Activated CD8-positive, alpha-beta memory T cell treated with anti-CD3 and anti-CD28 coated beads for 48 hours (primary cell): ENCODE data around the gene PDXDC1.
"Not testable (repeated sequence)": the region's sequence is repeated elsewhere in the genome, so short reads cannot be mapped to it uniquely, and the experiment has no call there.

Source experiments
- DNase-seq, 3 experiments: peaks; one replicate each; pipeline ENCODE4 v3.0.0-alpha.2; 2020; ENCODE audit warnings: low read depth in 2 of 3, low spot score in 2 of 3

Gene PDXDC1

DNA sequence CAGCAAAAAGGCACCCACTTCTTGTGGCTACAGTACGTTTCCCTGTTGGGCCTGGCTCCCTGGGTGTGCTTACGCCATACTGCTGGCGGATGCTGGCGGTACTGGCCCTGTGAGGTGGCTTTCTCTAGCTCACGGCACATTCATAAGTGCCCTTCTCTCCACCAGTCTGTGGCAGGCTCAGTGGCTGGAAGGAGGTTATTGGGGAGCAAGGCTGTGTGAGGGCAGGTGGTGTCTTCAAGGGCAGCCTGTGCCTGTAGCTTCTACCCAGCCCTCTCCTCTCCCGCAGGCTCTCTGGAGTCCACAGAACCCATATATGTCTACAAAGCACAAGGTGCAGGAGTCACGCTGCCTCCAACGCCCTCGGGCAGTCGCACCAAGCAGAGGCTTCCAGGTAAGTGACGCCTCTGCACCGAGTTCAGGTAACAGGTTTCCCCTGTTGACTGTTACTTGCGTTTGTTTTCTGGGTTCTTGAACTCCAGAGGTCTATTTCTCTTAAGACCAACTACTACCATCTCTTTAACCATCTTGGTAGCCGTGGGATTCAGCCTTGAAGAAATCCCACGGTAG, 60.4 kb downstream of the PDXDC1 start:
- no peak for DNase-seq

DNA sequence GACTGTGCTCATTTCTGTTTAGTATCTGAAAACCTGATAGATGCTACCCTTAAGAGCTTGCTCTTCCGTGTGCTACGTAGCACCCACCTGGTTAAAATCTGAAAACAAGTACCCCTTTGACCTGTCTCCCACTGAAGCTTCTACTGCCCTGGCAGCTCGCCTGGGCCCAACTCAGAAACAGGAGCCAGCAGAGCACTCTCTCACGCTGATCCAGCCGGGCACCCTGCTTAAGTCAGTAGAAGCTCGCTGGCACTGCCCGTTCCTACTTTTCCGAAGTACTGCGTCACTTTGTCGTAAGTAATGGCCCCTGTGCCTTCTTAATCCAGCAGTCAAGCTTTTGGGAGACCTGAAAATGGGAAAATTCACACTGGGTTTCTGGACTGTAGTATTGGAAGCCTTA, 62.2 kb downstream of the PDXDC1 start:
- no peak for DNase-seq

DNA sequence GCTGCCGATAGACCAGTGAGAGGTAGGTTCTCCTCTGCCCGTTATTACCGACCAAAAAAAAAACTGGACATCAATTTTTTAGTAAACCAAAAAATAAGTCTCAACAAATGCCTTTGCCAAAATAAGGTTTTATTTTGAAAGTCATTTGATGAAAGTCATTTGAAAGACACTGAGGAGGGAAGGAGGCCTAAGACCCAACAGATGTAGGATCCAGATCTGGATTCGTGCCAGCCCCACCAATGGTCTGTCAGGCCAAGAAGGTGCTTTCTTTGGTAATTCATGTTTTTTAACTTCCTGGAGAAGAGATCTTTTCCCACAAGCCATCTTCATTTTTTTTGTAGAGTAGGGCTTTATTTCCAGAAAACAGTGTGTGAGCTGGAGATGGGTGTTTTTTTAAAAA, 62.9 kb downstream of the PDXDC1 start:
- DNase-seq, result no peak

DNA sequence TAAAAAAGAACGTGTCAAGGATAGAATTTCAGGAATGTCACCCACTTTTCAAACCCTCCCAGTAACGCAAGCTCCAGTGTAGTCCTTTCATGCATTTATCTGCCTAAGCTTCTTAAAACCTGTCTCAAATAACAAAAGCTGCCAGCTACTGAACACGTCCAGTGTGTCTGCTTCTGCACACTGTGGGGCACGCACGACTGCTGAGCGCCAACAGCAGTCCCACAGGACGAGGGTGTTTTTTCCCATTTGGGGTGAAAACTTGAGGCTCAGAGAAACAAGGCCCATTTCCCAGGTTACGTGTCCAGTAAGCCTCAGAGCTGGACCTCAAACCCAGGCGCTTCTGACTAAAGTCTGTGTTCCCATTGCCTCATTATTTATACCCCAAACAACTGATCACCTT, 63.9 kb downstream of the PDXDC1 start:
- no peak for DNase-seq

DNA sequence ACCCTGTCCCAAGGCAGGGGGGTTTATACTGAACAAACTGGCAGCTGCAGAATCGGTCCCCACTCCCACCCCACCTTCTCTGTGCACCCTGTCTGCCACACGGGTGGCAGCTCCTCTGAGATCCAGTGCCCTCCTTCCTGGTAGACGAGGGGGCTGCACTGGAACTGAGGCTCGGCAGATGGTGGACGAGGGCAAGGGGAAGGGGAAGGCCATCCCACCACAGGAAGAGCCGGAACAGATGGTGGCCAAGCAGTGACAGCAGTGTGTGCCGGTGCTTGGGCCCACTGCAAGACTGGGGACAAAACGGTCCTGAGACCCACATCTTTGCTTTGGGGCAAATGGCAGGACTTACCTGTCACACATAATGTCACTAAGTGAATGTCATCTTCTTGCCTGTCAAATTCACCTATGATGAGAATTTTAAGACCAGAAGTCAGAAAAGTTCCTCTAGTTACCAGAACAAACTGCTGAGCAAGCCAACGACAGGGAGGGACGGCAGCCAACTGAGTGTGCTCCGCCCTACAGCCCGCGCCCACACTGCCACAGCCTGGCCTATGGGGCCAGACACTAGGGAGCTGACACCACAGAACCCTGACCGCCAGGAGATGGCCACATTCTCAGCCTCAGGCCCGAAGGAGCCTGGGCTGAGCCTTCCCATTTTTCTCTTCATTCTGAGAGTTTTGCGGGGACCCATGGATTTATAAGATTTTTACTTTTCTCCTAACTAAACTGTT, 66.6 kb downstream of the PDXDC1 start:
- DNase-seq, result no peak

DNA sequence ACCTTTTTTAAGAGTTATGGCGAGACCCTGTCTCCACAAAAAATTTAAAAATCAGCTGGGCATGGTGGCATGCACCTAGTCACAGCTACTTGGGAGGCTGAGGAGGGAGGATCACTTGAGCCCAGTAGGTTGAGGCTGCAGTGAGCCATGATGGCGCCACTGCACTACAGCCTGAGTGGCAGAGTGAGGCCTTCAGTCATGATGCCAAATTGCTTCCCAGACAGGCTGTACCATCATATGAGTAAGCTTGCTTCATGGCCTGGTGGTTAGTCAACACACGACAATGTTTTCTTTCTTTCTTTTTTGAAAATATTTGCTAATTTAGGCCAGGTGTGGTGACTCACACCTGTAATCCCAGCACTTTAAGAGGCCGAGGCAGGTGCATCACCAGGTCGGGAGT, 68.5 kb downstream of the PDXDC1 start:
- no peak for DNase-seq

DNA sequence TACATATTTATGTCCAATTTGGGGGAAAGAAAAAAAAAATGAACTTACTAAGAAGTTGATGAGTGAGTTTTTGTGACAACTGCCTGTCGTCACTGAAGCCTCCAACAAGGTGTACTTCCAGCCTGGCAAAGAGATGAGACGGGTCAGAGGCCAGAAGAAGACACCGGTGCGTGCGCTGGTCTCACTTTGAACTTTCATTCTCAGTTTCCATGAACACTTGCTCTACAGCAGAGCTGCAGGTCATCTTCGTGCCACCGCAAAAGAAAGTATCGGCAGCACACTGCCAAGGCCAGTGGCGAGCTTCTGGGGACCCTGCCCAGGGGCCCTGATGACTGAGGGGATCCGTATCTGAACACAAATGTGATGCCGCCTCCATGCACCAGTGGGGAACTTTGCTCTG, 69.5 kb downstream of the PDXDC1 start:
- DNase-seq, result no peak

DNA sequence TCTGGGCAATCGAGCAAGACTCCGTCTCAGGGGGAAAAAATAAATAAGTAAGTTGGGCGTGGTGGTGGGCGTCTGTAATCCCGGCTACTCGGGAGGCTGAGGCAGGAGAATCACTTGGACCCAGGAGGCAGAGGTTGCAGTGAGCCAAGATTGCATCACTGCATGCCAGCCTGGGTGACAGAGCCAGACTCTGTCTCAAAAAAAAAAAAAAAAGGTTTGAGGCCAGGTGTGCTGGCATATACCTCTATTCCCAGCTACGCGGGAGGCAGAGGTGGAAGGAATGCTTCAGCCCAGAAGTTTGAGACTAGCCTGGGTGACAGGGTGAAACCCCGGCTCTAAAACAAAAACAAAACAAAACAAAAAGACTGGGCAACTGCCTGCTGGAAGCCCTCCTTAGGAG, 70.4 kb downstream of the PDXDC1 start:
- DNase-seq, result not testable (repeated sequence)

DNA sequence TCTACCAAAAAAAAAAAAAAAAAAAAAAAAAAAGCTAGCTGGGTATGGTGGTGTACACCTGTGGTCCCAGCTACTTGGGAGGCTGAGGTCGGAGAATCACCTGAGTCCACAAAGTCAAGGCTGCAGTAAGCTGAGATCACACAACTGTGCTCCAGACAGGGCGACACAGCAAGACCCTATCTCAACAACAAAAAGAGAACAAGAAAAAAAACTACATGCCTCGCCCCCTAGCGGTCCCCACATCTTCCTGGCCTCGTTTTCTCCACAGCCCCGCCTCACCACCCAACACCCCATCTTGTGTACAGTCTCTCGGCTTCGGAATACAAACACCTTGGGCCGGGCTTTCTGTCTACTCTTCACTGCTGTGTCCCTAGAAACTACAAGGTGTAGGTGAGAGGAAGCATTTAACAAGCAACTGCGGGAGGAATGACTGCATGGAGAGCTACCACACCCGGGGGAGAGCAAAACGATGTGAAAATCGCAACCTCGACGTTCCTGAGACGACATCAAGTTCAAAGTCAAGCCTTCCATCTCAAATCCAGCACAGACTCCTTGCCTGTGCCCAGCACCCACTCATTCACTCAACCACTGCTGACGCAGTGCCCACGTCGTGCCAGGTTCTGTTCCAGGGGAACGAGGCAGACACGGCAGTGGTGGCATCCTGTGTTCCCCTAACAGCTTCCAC, 72.0 kb downstream of the PDXDC1 start:
- no peak for DNase-seq

DNA sequence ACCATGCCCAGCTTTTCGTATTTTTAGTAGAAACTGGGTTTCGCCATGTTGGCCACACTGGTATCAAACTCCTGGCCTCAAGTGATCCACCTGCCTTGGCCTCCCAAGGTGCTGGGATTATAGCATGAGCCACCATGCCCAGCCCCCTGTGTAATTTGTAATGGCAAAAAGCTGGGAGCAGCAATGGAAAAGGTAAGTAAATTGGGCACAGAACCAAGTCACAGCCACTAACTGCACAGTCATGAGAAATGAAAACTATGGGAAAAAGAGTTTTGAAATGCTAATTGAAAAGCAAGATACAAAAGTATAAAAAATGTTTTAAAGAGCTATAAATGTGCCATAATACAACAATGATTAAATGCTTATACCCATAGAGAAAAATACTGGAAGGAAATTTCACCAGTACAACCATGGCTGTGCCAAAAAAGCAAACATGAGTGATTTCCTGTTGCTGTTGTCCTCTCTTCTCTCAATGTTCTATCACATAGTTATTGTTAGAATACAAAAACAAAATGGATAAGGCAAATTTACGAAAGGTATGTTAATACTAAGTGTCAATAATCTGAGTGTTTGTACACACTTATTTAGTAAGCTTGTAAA, 74.9 kb downstream of the PDXDC1 start:
- DNase-seq, result no peak

DNA sequence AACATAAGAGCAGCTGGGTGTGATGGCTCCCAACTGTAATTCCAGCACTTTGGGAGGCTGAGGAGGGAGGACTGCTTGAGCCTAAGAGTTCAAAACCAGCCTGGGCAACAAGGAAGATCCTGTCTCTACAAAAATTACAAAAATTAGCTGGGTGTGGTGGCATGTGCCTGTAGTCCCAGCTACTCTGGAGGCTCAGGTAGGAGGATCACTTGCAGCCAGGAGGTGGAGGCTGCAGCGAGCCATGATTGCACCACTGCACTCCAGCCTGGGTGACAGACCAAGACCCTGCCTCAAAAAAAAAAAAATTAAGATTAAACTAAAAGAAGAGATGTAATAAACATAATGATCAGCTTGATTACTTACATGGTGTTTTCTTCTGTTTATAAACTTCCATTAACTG, 75.6 kb downstream of the PDXDC1 start:
- not testable (repeated sequence) for DNase-seq

DNA sequence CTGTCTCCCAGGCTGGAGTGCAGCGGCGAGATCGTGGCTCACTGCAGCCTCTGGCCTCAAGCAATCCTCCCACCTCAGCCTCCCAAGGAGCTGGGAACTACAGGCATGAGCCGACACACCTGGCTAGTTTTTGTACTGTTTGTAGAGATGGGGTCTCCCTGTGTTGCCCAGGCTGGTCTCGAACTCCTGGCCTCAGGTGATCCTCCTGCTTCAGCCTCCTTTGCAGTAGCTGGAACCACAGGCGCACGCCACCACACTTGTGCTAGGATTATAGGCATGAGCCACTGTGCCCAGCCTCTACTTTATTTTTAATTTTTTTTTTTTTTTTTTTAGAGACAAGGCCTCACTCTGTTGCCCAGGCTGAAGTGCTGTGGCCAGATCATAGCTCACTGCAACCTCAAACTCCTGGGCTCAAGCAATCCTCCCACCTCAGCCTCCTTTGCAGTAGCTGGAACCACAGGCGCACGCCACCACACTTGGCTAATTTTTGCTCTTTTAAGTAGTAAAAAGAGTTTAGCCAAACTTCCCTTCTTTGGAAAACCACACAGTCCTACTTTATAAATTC, 76.6 kb downstream of the PDXDC1 start:
- DNase-seq, result no peak

DNA sequence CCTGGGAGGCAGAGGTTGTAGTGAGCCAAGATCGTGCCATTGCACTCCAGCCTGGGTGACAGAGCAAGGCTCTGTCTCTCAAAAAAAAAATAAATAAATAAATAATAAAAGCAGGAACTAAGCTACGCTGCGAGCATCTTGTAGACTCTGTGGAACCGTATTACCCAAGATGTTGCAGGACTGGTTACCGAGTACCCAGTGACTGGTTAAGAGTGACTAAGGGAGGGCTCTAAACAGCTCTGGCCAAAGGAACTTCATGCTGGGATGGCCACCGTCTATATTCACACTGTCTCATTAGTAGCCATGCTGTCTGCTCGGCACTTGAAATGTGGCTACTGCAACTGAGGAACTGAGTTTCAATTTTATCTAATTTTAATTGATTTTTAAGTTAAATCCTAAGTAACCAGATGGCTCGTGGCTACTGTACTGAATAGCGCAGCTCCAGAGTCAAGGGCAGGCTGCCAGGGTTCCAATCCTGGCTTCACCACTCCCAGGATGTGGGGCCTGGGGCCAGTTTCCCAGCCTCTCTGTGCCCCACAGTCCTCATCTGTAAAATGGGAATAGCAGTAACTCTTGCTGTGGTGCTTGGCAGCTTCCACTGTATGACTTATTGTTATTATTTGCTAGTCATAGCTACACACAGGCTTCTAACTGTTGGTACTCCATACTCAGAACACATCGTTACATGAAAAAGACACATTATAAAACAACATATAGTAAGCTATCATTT, 78.1 kb downstream of the PDXDC1 start:
- no peak for DNase-seq

DNA sequence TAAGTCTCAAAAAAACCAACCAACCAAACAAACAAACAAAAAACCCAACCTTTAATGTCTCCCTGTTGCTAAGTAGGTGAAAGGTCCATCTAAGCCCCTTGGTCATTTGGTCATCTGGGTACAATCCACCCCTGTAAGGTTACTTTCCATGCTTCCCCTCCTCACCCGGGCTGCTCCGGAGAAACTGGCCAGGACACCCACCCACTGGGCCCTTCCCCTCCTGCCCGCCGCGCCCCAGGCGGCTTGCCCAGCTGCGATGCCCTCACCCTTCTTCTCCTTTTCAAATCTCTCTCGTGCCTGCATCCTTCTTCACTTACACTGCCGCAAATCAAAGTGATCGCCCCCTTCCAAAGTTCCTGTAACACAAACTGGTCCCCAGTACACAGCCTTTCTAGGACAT, 79.1 kb downstream of the PDXDC1 start:
- no peak for DNase-seq

DNA sequence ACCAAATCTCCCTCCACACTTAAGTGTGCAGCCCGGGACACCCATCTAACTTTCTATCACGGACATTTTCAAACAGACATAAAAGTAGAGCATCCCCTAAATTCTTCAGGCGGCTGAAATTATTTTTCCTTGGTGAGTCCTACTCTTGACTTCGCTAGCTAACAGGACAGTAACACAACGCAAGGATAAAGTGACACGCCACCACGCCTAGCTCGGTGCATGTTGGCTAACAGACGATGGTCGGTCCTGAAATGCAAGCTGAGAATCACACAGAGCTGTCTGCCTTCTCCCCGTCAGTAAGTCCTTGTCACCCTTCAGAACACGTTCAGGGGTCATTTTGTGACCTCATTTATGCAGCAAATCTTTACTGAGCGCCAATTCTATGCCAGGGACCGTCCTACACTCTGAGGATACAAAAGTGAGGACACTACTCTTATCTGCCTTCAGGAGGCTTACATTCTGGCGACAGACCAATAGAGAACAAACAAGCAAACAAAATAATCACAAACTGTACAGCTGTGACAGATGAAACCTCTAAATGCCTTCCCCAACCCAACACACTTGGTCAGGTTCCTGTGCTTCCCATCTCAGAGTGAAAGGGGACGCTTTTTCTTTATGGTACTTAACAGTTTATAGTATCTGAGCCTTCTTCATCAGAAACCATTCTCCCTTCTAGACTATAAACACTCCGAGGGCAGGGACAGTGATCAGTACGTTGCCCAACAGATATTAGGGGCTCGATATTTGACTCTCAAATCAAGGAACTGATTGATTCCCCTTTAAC, 79.7 kb downstream of the PDXDC1 start:
- DNase-seq, result no peak

DNA sequence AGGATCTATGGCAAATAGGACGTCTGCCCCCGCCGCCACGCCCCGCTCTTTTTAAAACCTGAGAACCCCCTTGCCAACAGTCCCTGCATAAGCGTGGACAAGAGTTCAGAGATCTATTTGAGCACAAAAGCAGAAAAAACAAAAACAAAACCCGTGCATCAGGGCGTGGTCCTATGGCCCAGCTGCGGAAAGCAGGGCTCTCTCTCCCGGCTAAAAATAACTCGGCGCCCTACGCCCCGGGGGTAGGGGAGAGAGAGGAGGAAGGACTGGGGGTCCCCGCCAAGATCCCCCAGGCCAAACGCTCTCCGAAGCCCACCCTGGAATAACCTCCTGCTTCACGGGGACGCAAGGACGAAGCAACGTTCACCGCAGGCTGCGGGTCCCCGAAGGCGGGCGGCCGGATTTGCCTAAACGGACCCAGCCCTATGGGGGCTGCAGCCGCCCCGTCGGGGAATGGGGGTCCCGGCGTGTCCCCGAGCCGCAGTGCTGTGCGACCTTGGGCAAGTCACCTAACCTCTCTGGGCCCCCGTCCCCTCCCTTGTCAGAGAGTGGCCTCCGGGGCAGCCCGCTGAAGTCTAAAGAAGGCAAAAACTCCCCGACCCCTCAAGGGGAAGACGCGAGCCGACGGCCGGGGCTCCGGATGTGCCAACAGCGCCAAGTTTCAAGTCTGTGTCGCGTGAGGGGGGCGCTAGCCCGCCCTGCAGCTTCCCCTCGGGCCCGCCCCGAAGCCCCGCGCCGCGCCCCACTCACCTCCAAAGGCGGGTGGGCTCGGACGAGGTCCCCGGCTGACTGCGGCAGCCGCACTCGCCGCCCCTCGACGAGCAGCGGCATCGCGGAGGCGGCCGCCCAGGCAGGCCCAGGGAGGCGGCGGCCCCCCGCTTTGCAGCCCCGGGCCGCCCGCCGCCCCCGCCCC, 80.6 kb downstream of the PDXDC1 start:
- peak in 1 of 3 experiments; percentile 26 for DNase-seq

DNA sequence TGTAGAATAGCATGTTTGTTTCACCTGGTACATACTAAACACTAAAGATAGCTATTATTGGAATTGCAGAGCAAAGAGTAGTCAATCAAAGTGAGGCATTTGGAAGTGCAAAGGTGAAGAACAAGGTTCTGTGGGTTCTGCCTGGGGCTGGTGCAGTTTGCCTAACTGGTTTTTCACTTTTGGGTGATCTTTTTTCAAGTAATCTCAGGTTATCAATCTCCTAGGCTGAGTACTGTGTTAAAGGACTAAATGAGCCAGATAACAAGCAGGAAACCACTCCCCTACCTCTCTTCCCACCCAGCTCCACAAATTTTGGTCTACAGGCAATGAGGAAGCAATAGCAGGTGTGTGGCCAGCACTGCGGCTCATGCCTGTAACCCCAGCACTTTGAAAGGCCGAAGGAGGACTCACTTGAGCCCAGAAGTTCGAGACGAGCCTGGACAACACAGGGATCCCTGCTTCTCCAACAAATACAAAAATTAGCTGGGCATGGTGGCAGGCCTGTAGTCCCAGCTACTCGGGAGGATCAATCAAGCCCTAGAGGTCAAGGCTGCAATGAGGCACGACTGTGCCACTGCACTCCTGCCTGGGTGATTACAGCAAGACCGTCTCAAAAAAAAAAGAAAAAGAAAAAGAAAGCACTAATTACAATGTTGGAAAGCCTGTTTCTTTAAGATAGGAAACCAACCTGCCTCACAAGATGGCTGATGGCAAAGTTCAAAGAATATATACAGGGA, 83.0 kb downstream of the PDXDC1 start:
- DNase-seq, result no peak

DNA sequence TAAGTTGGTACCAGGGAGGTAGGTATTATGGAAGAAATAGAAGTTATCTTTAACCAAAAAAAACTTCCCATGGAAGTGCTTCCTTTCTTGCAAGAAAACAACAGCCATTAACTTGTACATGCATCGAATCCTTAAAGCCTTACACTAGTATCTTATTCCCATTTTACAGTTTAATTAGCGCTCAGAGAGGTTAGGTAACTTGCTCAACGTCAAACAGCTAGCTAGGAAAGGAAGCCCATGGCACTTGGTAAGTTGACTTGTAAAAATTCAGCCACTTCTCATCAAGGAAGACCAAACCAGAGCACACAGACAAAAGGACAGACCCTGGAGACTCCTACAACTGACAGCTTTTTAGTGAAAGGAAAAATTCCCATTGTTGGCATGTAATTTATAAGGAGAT, 84.5 kb downstream of the PDXDC1 start:
- DNase-seq, result no peak
